Activated naive CD4-positive, alpha-beta T cell treated with anti-CD3 and anti-CD28 coated beads for 36 hours (primary cell): ENCODE results near the gene CTDSPL2. TPM values are rescaled to one million over a fixed set of nuclear protein-coding genes. Genes with fewer than 3 reads are reported as not detected.
"Not testable (repeated sequence)": the region's sequence is repeated elsewhere in the genome, so short reads cannot be mapped to it uniquely, and the experiment has no call there.

Experiments used
- CTCF ChIA-PET: fragments of 350-600 bp; sonication (Branson Sonifier 250); formaldehyde crosslinking; loops from one replicate; lab custom pipeline; 2021; ENCODE audit warnings: antibody characterized with exemption; lab: Charles Lee
- DNase-seq: peaks from one replicate; pipeline ENCODE4 v3.0.0-alpha.2; 2020
- H3K27ac Mint-ChIP-seq: one replicate; pipeline ENCODE4 v1.8.0; 2021; ENCODE audit warnings: mild to moderate bottlenecking, mixed read lengths
- H3K27me3 Mint-ChIP-seq: one replicate; pipeline ENCODE4 v1.8.0; 2021; ENCODE audit warnings: low read depth, mixed read lengths
- H3K36me3 Mint-ChIP-seq: one replicate; pipeline ENCODE4 v1.8.0; 2021; ENCODE audit warnings: low read depth, mixed read lengths
- H3K4me1 Mint-ChIP-seq: one replicate; pipeline ENCODE4 v1.8.0; 2021; ENCODE audit warnings: low read depth, mixed read lengths
- H3K4me3 Mint-ChIP-seq: one replicate; pipeline ENCODE4 v1.8.0; 2021; ENCODE audit warnings: mild to moderate bottlenecking, moderate library complexity, mixed read lengths
- H3K9me3 Mint-ChIP-seq: one replicate; pipeline ENCODE4 v1.8.0; 2021; ENCODE audit warnings: mixed read lengths
- intact Hi-C: fragments of 100-400 bp; cut with micrococcal nuclease; formaldehyde crosslinking; loops from one replicate; pipeline ENCODE4 v1.15.1; 2023
- total RNA-seq, 2 experiments: library from RNA; stranded (reverse); gene quantifications; one replicate each; pipeline ENCODE4 v1.2.3, GENCODE V29; 2021

Gene CTDSPL2
- total RNA-seq, 2 experiments from 2014 or later: 61.8 to 63.7 TPM

- H3K27ac Mint-ChIP-seq, DNase-seq, intact Hi-C loops: not testable (repeated sequence)
Observed at GRCh38 chr15:44532275-44532674, 104.8 kb downstream of the CTDSPL2 start.

DNA sequence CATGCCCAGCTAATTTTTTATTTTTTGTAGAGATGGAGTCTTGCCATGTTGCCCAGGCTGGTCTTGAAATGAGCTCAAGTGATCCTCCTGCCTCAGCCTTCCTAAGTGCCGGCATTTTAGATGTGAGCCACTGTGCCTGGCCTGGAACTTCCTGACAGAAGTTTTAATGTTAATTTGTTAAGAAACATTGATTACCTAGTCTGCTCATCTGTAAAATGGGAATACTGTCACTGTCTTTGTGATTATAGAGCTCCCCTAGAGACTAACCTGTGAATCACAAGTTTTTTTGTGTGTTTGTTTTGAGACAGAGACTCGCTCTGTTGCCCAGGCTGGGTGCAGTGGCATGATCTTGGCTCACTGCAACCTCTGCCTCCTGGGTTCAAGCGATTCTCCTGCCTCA, 105.3 kb downstream of the CTDSPL2 start:
- H3K4me3 Mint-ChIP-seq: no peak overlapping the region
- no peaks in the 10 kb centered on the region for H3K27me3 Mint-ChIP-seq
- no peaks in the 10 kb centered on the region for H3K9me3 Mint-ChIP-seq
- intact Hi-C loops: no loop called here
- no peak overlapping the region for H3K27ac Mint-ChIP-seq
- peaks cover 12% of the 10 kb centered on the region for H3K4me1 Mint-ChIP-seq
- H3K36me3 Mint-ChIP-seq: peaks cover 5% of the 10 kb centered on the region
- no peak for DNase-seq
- CTCF ChIA-PET: interaction anchor here (0.6 to 0.8 kb wide), 2 partner anchors 50 to 131 kb away, joined by 3 read pairs; partner anchors contain the start of gene SPG11

More at GRCh38 chr15:44532275-44532674, 104.8 kb downstream of the CTDSPL2 start:
- H3K4me3 Mint-ChIP-seq, H3K36me3 Mint-ChIP-seq, H3K27me3 Mint-ChIP-seq, H3K9me3 Mint-ChIP-seq: not testable (repeated sequence)
- H3K4me1 Mint-ChIP-seq: peaks cover 12% of the 10 kb centered on the region
- CTCF ChIA-PET: interaction anchor here (0.6 to 1.0 kb wide), 4 partner anchors 14 to 131 kb away, joined by 3 read pairs; partner anchors contain the start of gene SPG11

- Mint-ChIP-seq H3K36me3 (peaks cover 20% of the 10 kb centered on the region), H3K27me3 (no peaks in the 10 kb centered on the region), H3K27ac (no peak overlapping the region), H3K4me1 (peaks cover 27% of the 10 kb centered on the region), H3K9me3 (no peaks in the 10 kb centered on the region), H3K4me3 (peak overlapping the region; percentile 84)
- CTCF ChIA-PET: no interaction called here
- intact Hi-C loops: loop anchor here (5.0 kb wide), 1 partner anchor 177 kb away; the partner anchor contains the start of genes B2M and PATL2
- DNase-seq: no peak
Observed at GRCh38 chr15:44535092-44535491, 107.7 kb downstream of the CTDSPL2 start.

GRCh38 chr15:44535523-44536301, 108.3 kb downstream of the CTDSPL2 start:
- peaks cover 26% of the 10 kb centered on the region for H3K36me3 Mint-ChIP-seq
- H3K27ac Mint-ChIP-seq: peak overlapping the region; percentile 95
- DNase-seq: peak; percentile 54
- no peaks in the 10 kb centered on the region for H3K27me3 Mint-ChIP-seq
- no peaks in the 10 kb centered on the region for H3K9me3 Mint-ChIP-seq
- intact Hi-C loops: loop anchor here (2.0 to 5.0 kb wide), 4 partner anchors 47 to 709 kb away; partner anchors contain the start of genes B2M, PATL2 and WDR76
- H3K4me1 Mint-ChIP-seq: peaks cover 34% of the 10 kb centered on the region
- peak overlapping the region; percentile 84 for H3K4me3 Mint-ChIP-seq
- CTCF ChIA-PET: no interaction called here

GRCh38 chr15:44536302-44536961, 109.0 kb downstream of the CTDSPL2 start:
- CTCF ChIA-PET: interaction anchor here (1.5 kb wide), 1 partner anchor 10 kb away, joined by 6 read pairs; no protein-coding TSS in a partner anchor
- peaks cover 30% of the 10 kb centered on the region for H3K36me3 Mint-ChIP-seq
- H3K9me3 Mint-ChIP-seq: no peaks in the 10 kb centered on the region
- DNase-seq: peak; percentile 78
- intact Hi-C loops: loop anchor here (2.0 to 5.0 kb wide), 4 partner anchors 48 to 710 kb away; partner anchors contain the start of genes B2M, PATL2 and WDR76
- H3K27ac Mint-ChIP-seq: peak overlapping the region; percentile 95
- H3K4me1 Mint-ChIP-seq: peaks cover 41% of the 10 kb centered on the region
- H3K27me3 Mint-ChIP-seq: no peaks in the 10 kb centered on the region
- H3K4me3 Mint-ChIP-seq: peak overlapping the region; percentile 84

DNA sequence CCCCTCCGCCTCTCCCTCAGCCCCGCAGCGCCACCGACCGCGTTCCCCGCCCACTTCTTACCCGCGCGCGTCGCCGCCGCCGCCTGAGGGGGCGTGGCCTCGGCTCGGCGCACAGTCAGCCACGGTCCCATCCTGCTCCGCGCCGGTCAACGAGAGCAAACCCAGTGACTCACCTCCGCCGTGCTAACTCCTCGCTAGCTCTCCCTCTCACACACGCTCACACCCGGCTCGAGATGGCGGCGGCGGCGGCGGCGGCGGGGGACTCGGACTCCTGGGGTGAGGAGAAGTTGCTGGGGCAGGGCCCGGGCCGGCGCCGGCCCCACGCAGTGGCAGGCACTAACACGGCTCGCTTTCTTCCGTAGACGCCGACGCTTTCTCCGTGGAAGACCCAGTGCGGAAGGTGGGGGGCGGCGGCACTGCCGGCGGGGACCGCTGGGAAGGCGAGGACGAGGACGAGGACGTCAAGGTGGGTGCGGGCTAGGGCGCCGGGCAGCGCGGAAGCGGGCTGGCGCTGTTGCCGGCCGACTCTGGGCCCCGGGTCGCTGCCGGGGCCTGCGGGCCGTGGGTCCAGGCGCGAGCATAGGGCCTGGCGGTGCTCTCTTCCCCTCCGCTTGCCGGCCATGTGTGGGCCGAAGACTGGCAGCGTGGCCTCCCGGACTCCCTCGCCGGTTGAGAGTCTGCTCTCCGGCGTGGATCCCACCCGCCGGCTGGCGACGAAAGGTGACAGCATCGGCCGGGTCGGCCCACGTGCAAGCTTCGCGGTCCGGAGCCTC, 109.7 kb downstream of the CTDSPL2 start, which contains the start of gene EIF3J:
EIF3J (plus strand) TSS at position 186 of the 773 bp plus-strand sequence; CDS start at position 234, 48 bp downstream.
- Mint-ChIP-seq H3K9me3 (no peaks in the 10 kb centered on the region), H3K27me3 (no peaks in the 10 kb centered on the region), H3K27ac (peak within 1 kb of the TSS; percentile 95), H3K36me3 (peaks cover 36% of the 10 kb centered on the region), H3K4me3 (peak within 1 kb of the TSS; percentile 84), H3K4me1 (peaks cover 48% of the 10 kb centered on the region)
- CTCF ChIA-PET: interaction anchor here (1.5 to 2.0 kb wide), 2 partner anchors 9 to 13 kb away, joined by 6 to 8 read pairs; no protein-coding TSS in a partner anchor
- peak; percentile 96 for DNase-seq
- intact Hi-C loops: loop anchor here (1.0 to 5.0 kb wide), 8 partner anchors 9 to 710 kb away; partner anchors contain the start of genes B2M, CTDSPL2, FRMD5 and GOLM2

DNA sequence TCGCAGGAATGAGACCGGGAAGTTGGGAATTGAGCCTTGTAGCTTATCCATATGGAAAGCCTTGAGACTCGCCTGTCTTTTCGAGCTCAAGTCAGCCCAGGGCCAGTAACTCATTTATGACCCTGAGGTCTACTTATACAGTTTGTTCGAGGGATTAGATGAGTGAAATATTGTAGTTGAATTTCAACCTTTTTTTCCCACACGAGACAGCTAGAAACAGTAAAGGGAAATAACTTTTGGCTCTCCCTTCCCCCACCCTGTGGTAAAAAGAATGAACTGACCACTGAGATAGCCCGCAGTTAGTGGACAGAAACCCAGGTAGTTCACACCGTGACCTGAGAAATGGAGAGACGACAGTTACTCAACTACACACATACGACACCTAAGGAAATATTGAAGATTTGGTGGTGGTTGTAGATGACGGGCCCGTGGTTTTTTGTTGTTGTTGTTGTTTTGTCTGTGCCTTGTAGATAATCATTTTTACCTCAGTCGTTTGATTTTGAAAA, 110.4 kb downstream of the CTDSPL2 start:
- peak overlapping the region; percentile 83 for H3K27ac Mint-ChIP-seq
- H3K4me1 Mint-ChIP-seq: peaks cover 54% of the 10 kb centered on the region
- CTCF ChIA-PET: interaction anchor here (1.5 to 2.0 kb wide), 2 partner anchors 9 to 12 kb away, joined by 6 to 8 read pairs; no protein-coding TSS in a partner anchor
- DNase-seq: peak; percentile 22
- H3K4me3 Mint-ChIP-seq: peak overlapping the region; percentile 84
- intact Hi-C loops: loop anchor here (1.0 to 5.0 kb wide), 8 partner anchors 9 to 711 kb away; partner anchors contain the start of genes B2M, CTDSPL2, FRMD5 and GOLM2
- no peaks in the 10 kb centered on the region for H3K9me3 Mint-ChIP-seq
- H3K27me3 Mint-ChIP-seq: no peaks in the 10 kb centered on the region
- peaks cover 35% of the 10 kb centered on the region for H3K36me3 Mint-ChIP-seq

GRCh38 chr15:44541282-44541958, 114.0 kb downstream of the CTDSPL2 start:
- H3K9me3 Mint-ChIP-seq: no peaks in the 10 kb centered on the region
- no peak for DNase-seq
- no peak overlapping the region for H3K27ac Mint-ChIP-seq

GRCh38 chr15:44542596-44542995, 115.2 kb downstream of the CTDSPL2 start:
- intact Hi-C loops: no loop called here
- DNase-seq: no peak
- Mint-ChIP-seq H3K36me3 (peaks cover 49% of the 10 kb centered on the region), H3K4me3 (no peak overlapping the region), H3K9me3 (no peaks in the 10 kb centered on the region), H3K27ac (no peak overlapping the region), H3K27me3 (no peaks in the 10 kb centered on the region), H3K4me1 (peaks cover 71% of the 10 kb centered on the region)
- CTCF ChIA-PET: interaction anchor here (0.6 kb wide), 1 partner anchor 224 kb away, joined by 5 read pairs; no protein-coding TSS in a partner anchor

More at GRCh38 chr15:44541282-44541958, 114.0 kb downstream of the CTDSPL2 start:
- Mint-ChIP-seq H3K36me3 (peaks cover 45% of the 10 kb centered on the region), H3K4me1 (peaks cover 64% of the 10 kb centered on the region), H3K4me3 (no peak overlapping the region), H3K27me3 (no peaks in the 10 kb centered on the region)
- CTCF ChIA-PET: interaction anchor here (0.6 to 1.0 kb wide), 2 partner anchors 9 to 38 kb away, joined by 3 to 6 read pairs; no protein-coding TSS in a partner anchor
- intact Hi-C loops: no loop called here

DNA sequence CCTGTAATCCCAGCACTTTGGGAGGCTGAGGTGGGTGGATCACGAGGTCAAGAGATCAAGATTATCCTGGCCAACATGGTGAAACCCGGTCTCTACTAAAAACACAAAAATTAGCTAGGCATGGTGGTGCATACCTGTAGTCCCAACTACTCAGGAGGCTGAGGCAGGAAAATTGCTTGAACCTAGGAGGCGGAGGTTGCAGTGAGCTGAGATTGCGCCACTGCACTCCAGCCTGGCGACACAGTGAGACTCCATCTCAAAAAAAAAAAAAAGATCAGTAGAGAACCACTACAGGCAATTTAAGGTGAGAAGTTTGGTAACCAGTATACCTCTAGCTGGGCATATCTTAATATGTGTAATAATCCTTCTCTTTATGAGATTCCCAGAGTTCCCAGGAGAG, 117.3 kb downstream of the CTDSPL2 start:
- intact Hi-C loops, DNase-seq, H3K4me3 Mint-ChIP-seq, H3K27me3 Mint-ChIP-seq, CTCF ChIA-PET, H3K27ac Mint-ChIP-seq, H3K9me3 Mint-ChIP-seq: not testable (repeated sequence)
- Mint-ChIP-seq H3K4me1 (peaks cover 65% of the 10 kb centered on the region), H3K36me3 (peaks cover 43% of the 10 kb centered on the region)
